GM03348 (cell line): ENCODE measurements around the gene PDLIM4.

Experiments used
- DNase-seq: peaks from one replicate; pipeline ENCODE4 v3.0.0; 2012; ENCODE audit warnings: low spot score

The PDLIM4 gene

DNA sequence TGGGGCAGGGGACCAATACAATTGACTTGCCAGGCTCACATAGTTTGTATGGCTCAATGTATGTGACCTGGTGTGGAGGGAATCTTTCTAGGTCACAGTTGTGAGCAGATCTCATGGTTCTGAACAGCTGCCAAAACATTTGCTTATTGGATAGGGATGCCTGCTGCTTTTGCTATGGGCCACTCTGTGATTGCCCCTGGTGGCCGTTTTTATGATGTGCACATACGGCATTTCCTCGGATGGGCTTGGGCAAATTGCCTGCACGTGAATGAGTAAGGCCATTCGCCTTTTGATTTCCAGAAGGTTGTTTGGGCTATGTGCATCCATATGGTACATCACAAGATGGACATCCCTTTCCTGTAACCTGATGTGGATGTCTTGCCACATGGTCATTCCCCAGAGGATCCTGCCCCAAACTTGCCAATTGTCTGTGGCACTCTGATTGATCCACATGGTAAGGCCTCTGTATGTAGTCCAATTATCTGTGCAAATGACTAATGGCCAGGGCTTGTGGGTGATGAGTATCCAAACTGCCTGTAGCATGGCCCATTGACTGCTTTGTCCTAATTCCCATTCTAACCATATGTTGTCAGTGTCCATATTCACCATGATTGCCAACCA, 26.0 kb downstream of the PDLIM4 start:
- DNase-seq: no peak

- DNase-seq: no peak
These were observed 31.6 kb downstream of the PDLIM4 start for GRCh38 chr5:132289097-132289496.

DNA sequence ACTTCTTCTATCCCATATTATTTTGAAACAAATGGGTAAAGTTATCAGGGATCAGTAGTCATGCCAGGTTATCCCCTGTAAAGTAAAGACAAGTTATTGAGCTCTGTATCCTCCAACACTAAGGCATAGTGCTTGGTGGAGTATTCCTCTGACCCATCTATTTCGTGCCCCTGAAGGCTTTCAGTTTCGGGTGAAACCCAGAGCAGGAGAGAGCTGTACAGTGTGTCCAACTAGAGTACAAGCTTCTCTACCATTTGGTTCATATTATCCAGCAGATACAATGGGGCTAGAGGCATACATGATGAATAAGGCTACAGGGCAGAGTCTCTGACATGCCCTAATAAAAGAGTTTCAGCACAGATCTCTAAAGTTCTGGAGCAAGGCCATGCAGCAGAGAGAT, 33.5 kb downstream of the PDLIM4 start:
- DNase-seq: no peak

GRCh38 chr5:132293066-132293991, 35.8 kb downstream of the PDLIM4 start:
- peak; percentile 93 for DNase-seq

- DNase-seq: peak; percentile 96
These were observed 36.7 kb downstream of the PDLIM4 start, which contains the start of gene SLC22A4 for GRCh38 chr5:132293992-132294727. Gene SLC22A4 (plus strand): TSS chr5:132294394. CDS start chr5:132294617, 223 bp downstream.

DNA sequence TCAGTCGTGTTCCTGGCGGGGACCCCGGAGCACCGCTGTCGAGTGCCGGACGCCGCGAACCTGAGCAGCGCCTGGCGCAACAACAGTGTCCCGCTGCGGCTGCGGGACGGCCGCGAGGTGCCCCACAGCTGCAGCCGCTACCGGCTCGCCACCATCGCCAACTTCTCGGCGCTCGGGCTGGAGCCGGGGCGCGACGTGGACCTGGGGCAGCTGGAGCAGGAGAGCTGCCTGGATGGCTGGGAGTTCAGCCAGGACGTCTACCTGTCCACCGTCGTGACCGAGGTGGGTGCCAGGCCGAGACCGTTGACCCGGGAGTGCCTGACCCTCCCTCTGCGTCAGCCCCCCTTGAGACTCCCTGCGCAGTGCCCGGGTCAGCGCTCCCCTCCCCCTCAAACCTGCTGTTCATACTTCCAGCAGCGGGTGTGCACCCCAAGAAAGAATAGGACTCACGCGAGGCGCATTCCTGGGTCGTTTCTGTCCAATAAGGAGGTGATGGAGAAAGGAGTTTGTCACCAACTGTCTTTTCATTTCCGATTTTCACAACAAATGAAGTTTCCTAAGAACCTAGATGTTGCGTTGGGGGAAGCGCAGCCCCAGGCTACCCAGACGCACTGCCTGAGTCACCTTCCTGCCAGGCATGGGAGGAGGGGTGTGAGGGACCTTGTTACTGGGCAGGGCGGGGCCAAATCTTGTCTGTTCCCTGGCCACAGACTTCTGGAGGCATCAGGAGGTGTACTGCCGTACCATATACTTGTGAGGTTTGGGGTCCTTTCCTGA, 37.4 kb downstream of the PDLIM4 start:
- DNase-seq: peak; percentile 89

GRCh38 chr5:132295505-132296411, 38.3 kb downstream of the PDLIM4 start:
- no peak for DNase-seq

GRCh38 chr5:132296412-132297016, 39.0 kb downstream of the PDLIM4 start:
- no peak for DNase-seq

DNA sequence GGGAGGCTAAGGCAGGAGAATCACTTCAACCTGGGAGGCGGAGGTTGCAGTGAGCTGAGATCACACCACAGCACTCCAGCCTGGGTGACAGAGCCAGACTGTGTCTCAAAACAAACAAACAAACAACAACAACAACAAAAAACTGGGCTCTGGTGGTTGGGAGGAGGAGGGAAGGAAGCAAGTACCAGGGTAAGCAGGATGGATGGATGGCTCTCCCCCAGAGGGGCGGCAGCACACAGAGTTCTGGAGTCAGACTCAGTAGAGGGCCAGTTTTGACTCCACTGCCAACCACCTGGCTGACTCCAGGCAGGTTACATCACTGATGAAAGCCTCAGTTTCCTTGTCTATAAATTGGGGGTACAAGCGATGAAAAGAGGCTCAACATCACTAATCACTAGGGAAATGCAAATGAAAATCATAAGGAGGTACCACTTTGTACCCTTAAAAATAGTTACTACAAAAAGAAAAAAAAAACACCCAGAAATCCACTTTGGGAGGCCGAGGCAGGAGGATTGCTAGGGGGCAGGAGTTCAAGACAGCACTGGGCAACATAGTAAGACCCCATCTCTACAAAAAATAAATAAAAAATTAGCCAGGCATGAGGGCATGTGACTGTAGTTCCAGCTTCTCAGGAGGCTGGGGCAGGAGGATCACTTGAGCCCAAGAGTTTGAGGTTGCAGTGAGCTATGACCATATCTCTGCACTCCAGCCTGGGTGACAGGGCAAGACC, 39.9 kb downstream of the PDLIM4 start:
- DNase-seq: no peak

DNA sequence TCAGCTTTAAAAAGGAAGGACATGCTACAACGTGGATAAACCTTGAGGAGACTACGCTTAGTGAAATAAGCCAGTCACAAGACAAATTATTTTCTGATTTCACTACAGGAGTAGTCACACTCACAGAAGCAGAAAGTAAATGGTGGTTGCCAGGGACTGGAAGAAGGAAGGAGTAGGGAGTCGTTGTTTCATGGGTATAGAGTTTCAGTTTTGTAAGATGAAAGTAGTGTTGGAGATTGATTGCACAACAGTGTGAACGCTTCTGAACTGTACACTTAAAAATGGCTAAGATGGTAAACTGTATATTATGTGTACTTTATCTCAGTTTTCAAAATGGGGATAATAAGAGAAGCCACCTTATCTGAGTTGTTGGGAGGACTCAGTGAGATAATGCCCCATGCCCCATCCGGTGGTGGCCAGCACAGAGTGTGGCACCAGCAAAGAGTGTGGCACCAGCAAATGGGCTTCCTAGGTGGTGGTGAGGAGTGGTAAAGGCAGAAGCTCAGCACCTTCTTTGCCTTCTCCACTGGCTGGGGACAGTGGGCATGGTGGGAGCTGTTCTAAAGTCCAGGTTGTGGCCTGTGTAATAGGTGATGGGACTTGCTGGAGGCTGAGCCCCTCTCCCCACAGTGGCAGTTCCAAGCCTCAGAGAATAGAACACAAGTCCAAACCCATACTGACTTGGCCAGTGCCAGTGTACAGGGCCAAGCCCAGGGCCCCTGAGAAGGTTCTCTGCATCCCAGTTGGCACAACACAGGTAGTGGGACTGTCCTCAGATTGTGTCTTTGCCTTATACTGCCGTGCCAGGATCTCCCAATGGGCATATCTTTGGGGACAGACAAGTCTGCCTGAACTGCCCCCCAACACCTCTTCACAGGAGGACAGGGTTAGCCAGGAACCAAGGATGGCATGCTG, 41.1 kb downstream of the PDLIM4 start:
- DNase-seq: no peak

DNA sequence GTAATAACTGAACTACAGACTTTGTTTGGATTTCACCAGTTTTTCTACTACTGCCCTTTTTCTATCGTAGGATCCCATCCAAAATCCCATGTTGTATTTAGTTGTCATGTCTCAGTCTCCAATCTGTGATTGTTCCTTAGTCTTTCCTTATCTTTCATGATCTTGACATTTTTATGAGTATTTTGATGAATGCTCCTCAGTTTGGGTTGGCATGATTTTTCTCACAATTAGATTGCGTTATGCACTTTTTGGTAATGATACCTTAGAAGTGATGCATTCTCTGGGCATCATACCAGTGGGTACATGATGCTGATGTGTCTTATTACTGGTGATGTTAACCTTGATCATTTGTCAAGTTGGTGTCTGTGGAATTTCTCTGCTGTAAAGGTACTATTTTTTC, 42.4 kb downstream of the PDLIM4 start:
- DNase-seq: no peak

- DNase-seq: no peak
These were observed 43.3 kb downstream of the PDLIM4 start for GRCh38 chr5:132300577-132301343.

DNA sequence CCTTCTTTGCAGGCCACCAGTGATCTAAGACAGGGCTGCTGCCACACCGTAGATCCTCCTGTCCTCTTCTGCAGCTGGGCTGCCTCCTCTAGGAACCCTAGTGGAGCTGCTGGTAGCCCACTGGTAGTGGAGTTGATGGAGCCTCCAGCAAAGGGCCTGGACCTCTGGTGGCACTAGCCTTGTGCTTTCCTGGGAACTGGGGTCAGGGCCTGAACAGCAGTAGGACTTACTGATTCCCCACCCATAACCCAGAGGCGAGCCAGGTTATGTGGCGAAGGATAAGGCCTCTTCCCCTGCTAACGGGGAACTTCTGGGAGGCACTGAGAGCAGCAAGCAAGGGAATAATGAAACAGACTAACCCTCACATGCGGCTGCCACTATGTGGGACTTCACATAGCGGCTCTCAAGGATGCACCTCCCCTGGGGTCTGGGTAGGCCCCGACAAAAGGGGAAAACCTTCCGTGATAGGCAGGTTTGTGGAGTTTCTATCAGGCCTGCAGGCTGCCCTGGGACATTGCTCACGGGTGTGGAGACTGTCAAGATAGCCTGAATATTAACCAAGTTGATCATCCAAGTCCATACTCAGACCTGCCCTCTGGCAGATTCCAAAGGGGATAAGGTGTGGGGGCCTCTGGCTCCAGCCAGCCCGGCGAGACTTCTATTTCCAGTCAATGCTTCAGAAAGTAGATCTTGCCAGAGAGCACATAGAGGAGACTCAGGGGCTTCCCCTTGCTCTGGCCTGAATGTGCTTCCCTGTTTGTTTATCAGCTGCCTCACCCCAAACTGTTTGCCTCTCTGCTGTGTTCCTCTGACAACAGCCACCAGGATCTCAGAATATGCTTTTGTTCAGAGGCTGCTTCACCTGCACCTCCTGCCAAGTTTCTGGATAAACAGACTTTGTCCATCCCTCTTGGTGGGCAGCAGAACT, 44.1 kb downstream of the PDLIM4 start:
- no peak for DNase-seq

- no peak for DNase-seq
These were observed 44.9 kb downstream of the PDLIM4 start for GRCh38 chr5:132302413-132302812.

DNA sequence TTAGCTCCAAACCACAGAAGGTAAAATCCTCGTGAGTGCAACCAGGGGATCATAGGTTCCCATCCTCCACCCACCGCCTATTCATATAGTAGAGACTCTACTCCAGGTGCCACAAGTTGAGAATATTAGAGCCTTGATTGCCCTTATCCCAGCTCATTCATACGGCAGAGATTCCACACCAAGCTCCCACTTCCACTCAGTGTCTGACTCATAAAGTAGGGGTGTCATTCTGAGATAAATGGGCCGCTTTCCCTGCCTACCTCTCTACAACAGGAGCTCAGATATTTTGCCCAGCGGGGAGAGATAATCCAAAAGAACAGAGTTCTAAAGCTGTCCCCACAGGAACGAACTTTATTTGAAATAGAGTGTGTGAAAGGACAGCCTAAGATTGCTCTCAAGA, 46.1 kb downstream of the PDLIM4 start:
- DNase-seq: no peak

DNA sequence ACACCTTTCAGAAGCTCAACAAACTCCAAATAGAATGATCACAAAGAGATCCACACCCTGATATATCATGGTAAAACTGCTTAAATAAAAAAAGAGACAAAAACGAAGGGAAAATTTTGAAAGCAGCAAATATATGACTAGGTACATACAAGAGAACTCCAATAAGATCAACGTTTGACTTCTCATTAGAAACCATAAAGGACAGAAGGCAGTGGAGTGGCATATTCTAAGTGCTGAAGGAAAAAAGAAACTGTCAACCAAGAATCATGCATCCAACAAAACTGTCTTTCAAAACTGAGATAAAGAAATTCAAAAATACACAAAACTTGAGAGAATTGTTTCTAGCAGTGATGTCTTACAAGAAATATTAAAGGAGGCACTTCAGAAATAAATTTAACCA, 47.9 kb downstream of the PDLIM4 start:
- no peak for DNase-seq

- DNase-seq: no peak
These were observed 51.2 kb downstream of the PDLIM4 start for GRCh38 chr5:132308701-132309100.
